ENCODE measurements around the gene MEIOC. TPM values are rescaled to one million over a fixed set of nuclear protein-coding genes. Genes with fewer than 3 reads are reported as not detected.

The MEIOC gene
- total and polyA plus RNA-seq, 2 of the 8 experiments (the other 6 are each of a cell fraction or from before 2014, with no cell fraction given), result 4.2 to 4.8 TPM

- no peak for DNase-seq (ENCODE audit: low read depth in 1 of 2, low spot score in 2 of 2)
- no peaks in the 10 kb centered on the region for H3K79me2 ChIP-seq (ENCODE audit: control insufficient read depth in 1 of 2, insufficient read depth in 2 of 2, low read length in 2 of 2)
- no peaks in the 10 kb centered on the region for H3K9me3 ChIP-seq (ENCODE audit: insufficient read depth in 2 of 2, low read depth in 1 of 2, low read length in 1 of 2)
- H2BK20ac ChIP-seq (ENCODE audit: low read length), result no peak overlapping the region
- no peak overlapping the region for H4K8ac ChIP-seq (ENCODE audit: extremely low read depth, insufficient read depth, low read length)
- no peak overlapping the region for H3K4me2 ChIP-seq (ENCODE audit: insufficient read depth in 1 of 2, low read depth in 2 of 2, low read length in 2 of 2)
- H2BK15ac ChIP-seq (ENCODE audit: low read length), result no peak overlapping the region
- H4K5ac ChIP-seq (ENCODE audit: insufficient read length, low read depth, low read length), result no peak overlapping the region
- no peak overlapping the region for H3K18ac ChIP-seq (ENCODE audit: extremely low read depth, low read length)
- CTCF ChIA-PET (ENCODE audit: partially characterized antibody), result interaction anchor here (0.6 to 10.8 kb wide), 12 partner anchors 13 to 338 kb away, joined by 3 to 84 read pairs (median 4); no protein-coding TSS in a partner anchor
- H2BK12ac ChIP-seq (ENCODE audit: low read depth, low read length), result no peak overlapping the region
- H3K23ac ChIP-seq (ENCODE audit: insufficient read length), result no peak overlapping the region
- peaks cover 0 to 13% (median 4%) of the 10 kb centered on the region in 4 experiments; a peak in 5 of 7 replicates for H3K4me1 ChIP-seq (replicated peaks in 1 of 4; ENCODE audit: control insufficient read depth in 3 of 4, insufficient read depth in 4 of 4, low read length in 3 of 4)
- H3K36me3 ChIP-seq (ENCODE audit: control insufficient read depth in 2 of 4, insufficient read depth in 4 of 4, low read length in 3 of 4), result no peaks in the 10 kb centered on the region
- no peak overlapping the region for H2AK5ac ChIP-seq (ENCODE audit: low read depth, low read length)
- H3K27me3 ChIP-seq (replicated peaks in 1 of 4; ENCODE audit: control insufficient read depth in 3 of 4, extremely low read depth in 1 of 4, insufficient read depth in 3 of 4, low read length in 3 of 4), result no peaks in the 10 kb centered on the region
- H3K23me2 ChIP-seq (ENCODE audit: low read depth, low read length), result no peaks in the 10 kb centered on the region
- no peak overlapping the region for H3K27ac ChIP-seq (ENCODE audit: low read depth, low read length)
- H3K4ac ChIP-seq (replicated peaks; ENCODE audit: insufficient read length, low read depth, low read length), result no peak overlapping the region
- H2BK5ac ChIP-seq (ENCODE audit: low read depth, low read length), result no peak overlapping the region
- H3K14ac ChIP-seq (ENCODE audit: insufficient read length), result no peak overlapping the region
- H3K4me3 ChIP-seq (ENCODE audit: extremely low read depth in 1 of 4, insufficient read depth in 2 of 4, low read depth in 3 of 4, low read length in 4 of 4), result no peak overlapping the region
- no peaks in the 10 kb centered on the region for H4K20me1 ChIP-seq (replicated peaks in 1 of 2; ENCODE audit: control insufficient read depth in 1 of 2, insufficient read depth in 2 of 2, low read length in 2 of 2)
- no peak for FAIRE-seq
- no peak overlapping the region for H3K9ac ChIP-seq (replicated peaks in 1 of 4; ENCODE audit: extremely low read depth in 1 of 4, low read depth in 3 of 4, low read length in 3 of 4)
- H3K79me1 ChIP-seq (ENCODE audit: low read depth, low read length), result no peaks in the 10 kb centered on the region
- no peak overlapping the region for H4K91ac ChIP-seq (replicated peaks; ENCODE audit: insufficient read length, low read length)
- H3K56ac ChIP-seq (replicated peaks; ENCODE audit: insufficient read length, low read depth, low read length), result no peak overlapping the region
- no peak overlapping the region for H2AFZ ChIP-seq (ENCODE audit: low read length)
- H2BK120ac ChIP-seq (replicated peaks; ENCODE audit: low read depth, low read length), result no peak overlapping the region
- 92% methylated on average over 4 of the region's 4 CpGs; no CpG with 5 or more reads in 1 of the 2 experiments for WGBS, 2 experiments (ENCODE audit: extremely low coverage in 1 of 2, insufficient coverage in 1 of 2, insufficient read length in 1 of 2, insufficient replicate concordance in 2 of 2, low coverage in 1 of 2, low lambda C conversion rate in 2 of 2, missing lambda C conversion rate in 1 of 2)
- POLR2A ChIA-PET (ENCODE audit: partially characterized antibody), result interaction anchor here (0.6 to 1.2 kb wide), 2 partner anchors 20 to 127 kb away, joined by 3 read pairs; partner anchors contain the start of gene GPATCH8
- TF ChIP-seq EP300 (IDR thresholded peaks at IDR 0.05; ENCODE audit: borderline replicate concordance in 1 of 2, low read depth in 2 of 2, low read length in 2 of 2), result no peak
- no peak for TF ChIP-seq CBX8 (IDR thresholded peaks at IDR 0.05; ENCODE audit: borderline replicate concordance, low read depth, low read length)
- TF ChIP-seq YY1 (IDR thresholded peaks at IDR 0.05; ENCODE audit: low read depth, low read length), result no peak
- no peak for TF ChIP-seq GABPA (IDR thresholded peaks at IDR 0.05; ENCODE audit: borderline replicate concordance, insufficient read depth, low read length)
- no peak for TF ChIP-seq JUN (IDR thresholded peaks at IDR 0.05; ENCODE audit: low read depth, low read length)
- TF ChIP-seq TBP (IDR thresholded peaks at IDR 0.05; ENCODE audit: low read depth, low read length), result no peak
- no peak for TF ChIP-seq TAF7 (optimal IDR thresholded peaks at IDR 0.05; ENCODE audit: borderline replicate concordance, low read depth, low read length)
- TF ChIP-seq CTCF (IDR thresholded peaks at IDR 0.05; ENCODE audit: control extremely low read depth in 1 of 3, insufficient read depth in 1 of 3, low read depth in 1 of 3, low read length in 3 of 3), result no peak
- no peak for TF ChIP-seq ATF2 (IDR thresholded peaks at IDR 0.05; ENCODE audit: low read length)
Measured at GRCh38 chr17:44630703-44631102, 25.6 kb upstream of the MEIOC start.

Measured in H1 (cell line).